ENCODE data around the gene RASAL3. TPM values are rescaled to one million over a fixed set of nuclear protein-coding genes. Genes with fewer than 3 reads are reported as not detected.

Gene RASAL3
- total RNA-seq, result not detected

DNA sequence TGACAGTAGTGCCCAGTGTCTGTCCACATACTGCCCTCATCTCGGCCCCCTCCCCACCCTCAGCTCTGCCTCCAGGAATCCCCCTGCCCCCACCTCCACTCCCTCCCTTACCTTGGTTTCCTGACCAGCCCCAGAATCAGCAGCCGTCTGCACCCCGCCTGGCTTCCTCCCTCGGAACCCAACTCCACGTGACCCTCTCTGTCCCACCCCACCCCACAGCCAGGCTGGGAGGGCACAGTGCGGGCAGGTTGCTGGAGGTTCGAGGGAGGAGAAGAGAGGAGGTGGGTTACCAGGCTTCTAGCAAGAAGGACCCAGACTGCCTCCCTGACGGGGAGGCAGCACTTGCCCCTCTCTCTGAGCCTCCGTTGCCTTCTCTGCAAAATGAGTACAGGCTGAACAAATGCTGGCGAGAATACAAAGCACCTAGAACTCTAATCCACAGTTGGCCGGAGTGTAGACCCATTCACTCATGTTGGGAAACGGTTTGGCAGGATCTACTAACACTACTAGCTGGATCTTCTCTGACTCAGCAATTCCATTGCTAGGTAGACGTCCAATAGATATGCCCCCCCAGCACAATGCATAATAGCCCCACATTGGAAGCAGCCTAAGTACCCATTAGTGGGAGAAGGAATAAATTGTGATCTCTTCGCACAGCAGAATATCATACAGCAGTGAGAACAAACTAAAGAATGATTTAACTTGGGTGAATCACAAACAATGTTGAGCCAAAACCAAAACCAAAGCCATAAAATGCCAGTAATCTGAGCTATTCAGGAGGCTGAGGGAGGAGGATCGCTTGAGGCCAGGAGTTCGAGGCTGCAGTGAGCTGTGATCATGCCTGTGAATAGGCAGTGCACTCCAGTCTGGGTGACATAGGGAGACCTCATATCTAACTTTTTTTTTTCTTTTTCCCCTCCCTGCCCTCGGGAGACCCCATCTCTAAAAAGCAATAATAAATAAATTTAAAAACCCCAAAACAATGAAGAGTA lies at the start of gene RASAL3:
Gene RASAL3, minus strand, starts transcription at position 151 of the 992 bp plus-strand sequence. CDS start 186 bp downstream, outside the sequence.

DNA sequence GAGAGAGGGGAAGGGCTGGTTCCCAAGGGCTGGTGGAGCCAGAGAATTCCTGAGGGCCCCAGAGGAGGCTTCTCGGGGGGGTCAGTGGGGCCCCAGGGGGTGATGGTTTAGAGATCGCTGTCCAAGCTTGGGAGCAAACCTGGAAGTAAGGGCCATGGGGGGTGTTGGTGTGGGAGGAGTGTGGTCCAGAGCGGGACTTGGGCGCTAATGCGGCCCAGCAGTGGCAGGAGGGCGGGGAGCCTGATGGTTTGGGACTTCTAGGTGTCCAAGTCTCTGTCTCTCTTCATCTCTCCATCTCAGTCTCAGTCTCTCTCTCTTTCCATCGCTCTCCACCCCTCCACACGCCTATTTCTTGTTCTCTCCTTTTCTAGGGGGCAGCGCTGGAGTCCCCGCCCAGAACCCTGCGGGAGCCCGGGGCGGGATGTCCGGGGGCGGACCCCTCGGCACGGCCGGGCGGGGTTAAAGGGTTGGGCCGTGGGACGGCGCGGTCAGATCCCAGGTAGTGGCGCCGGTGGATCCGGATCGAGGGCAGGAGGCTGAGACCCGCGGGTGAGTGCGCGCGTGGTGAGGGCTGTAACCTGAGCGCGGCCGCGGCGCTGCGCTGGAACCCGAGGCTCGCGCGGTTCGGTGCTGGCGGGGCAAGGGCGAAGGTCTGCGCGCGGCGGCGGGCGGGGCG lies 43.8 kb upstream of the RASAL3 start, which contains the start of gene CYP4F22:
Gene CYP4F22, plus strand, starts transcription at position 491 of the 676 bp plus-strand sequence. CDS start 16,812 bp downstream, outside the sequence.

GRCh38 chr19:15479391-15480345 lies 15.3 kb upstream of the RASAL3 start, which contains the start of gene PGLYRP2:
TSS of gene PGLYRP2 (minus strand) at chr19:15479501. CDS start at chr19:15479371, 130 bp downstream.

DNA sequence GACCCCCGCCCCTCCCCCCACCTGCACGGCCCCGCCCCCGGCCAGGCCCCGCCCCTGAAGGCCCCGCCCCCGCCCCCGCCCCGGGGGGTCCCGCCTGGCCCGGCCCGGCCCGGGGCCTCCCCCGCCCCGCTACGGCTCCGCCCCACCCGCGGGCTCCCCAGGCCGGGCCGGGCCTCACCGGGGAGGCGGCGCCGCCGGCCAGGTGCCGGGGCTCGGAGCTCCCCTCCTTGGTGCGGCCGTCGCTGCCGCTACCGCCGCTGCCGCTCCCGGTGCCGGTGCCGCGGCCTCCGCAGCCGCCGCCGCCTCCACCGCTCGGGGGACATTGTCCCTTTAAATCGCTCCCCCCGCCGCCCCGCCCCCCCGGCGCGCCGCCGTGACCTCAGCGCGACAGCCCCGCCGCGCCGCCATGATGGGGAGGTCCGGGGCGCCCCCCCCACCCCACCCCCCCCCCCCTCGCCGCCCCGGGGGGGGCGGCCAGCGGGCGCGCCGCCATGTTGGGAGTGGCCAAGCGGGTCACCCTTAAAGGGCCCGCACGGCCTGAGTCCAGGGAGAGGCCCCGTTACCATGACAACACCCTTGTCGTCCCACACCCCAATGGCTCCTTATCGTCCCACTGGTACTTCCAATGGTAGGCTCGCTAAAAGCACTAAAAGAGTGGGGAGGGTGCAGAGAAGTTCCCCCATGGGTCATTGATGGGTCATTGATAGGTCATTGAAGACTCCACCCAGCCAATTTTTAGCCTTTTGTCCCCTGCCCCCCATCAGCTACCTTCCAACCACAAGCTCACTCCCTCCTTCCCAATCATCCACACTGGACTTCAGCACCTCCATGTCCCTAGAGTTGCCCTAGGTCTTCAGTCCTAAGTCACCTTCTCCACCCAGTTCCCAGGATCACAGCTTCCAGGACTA lies 14.5 kb downstream of the RASAL3 start, which contains the start of gene WIZ:
Gene WIZ, minus strand, starts transcription at position 337 of the 908 bp plus-strand sequence. CDS start 1,649 bp downstream, outside the sequence.

GRCh38 chr19:15418579-15419412 lies 45.5 kb downstream of the RASAL3 start, which contains the start of gene AKAP8L:
TSS of gene AKAP8L (minus strand) at chr19:15418988. CDS start at chr19:15418923, 65 bp downstream.

Small RNA genes lying within 50 kb of the gene (small RNA-seq; reads per million reads assigned to genes)
- gene MIR1470, result 0 reads per million in 2 donors

Other genes starting within 250 kb of the RASAL3 start
- gene EPHX3, start 232.1 kb downstream of the RASAL3 start, total RNA-seq, result under 1 TPM in 1 of 2 donors, not detected in 1; under 0.01 TPM
- 10 to 100 TPM; 17.9 to 24.0 TPM for gene BRD4, start 132.0 kb downstream of the RASAL3 start, total RNA-seq
- 10 to 100 TPM; 18.6 to 23.3 TPM for gene AKAP8, start 84.8 kb downstream of the RASAL3 start, total RNA-seq
- gene AKAP8L, start 45.6 kb downstream of the RASAL3 start, total RNA-seq, result 10 to 100 TPM; 60.9 to 71.6 TPM
- gene WIZ, start 14.6 kb downstream of the RASAL3 start, total RNA-seq, result 1 to 10 TPM; 7.6 to 9.0 TPM
- gene PGLYRP2, start 15.0 kb upstream of the RASAL3 start, total RNA-seq, result not detected
- gene CYP4F22, start 44.0 kb upstream of the RASAL3 start, total RNA-seq, result not detected
- not detected for gene CYP4F8, start 150.7 kb upstream of the RASAL3 start, total RNA-seq
- not detected for gene CYP4F3, start 176.4 kb upstream of the RASAL3 start, total RNA-seq
- not detected for gene CYP4F12, start 208.5 kb upstream of the RASAL3 start, total RNA-seq